Fibroblast of peridontal ligament (primary cell): ENCODE measurements around the gene CNPY1.

ENCODE experiments used
- DNase-seq: peaks from one replicate; pipeline ENCODE4 v3.0.0-alpha.2; 2010; ENCODE audit errors: extremely low read depth

CNPY1 gene

GRCh38 chr7:155489862-155490696 lies 56.3 kb downstream of the CNPY1 start:
- no peak for DNase-seq

- no peak for DNase-seq
Measured at GRCh38 chr7:155489158-155489840, 57.1 kb downstream of the CNPY1 start.

- DNase-seq, result no peak
Measured at GRCh38 chr7:155488483-155489127, 57.8 kb downstream of the CNPY1 start.

- DNase-seq, result no peak
Measured at GRCh38 chr7:155487509-155488482, 58.6 kb downstream of the CNPY1 start.

GRCh38 chr7:155486783-155487508 lies 59.4 kb downstream of the CNPY1 start:
- DNase-seq, result no peak

- DNase-seq, result no peak
Measured at GRCh38 chr7:155484483-155485399, 61.6 kb downstream of the CNPY1 start.

- DNase-seq, result no peak
Measured at GRCh38 chr7:155483868-155484325, 62.5 kb downstream of the CNPY1 start.

GRCh38 chr7:155483245-155483644 lies 63.1 kb downstream of the CNPY1 start:
- DNase-seq, result no peak

GRCh38 chr7:155482511-155483183 lies 63.7 kb downstream of the CNPY1 start:
- DNase-seq, result no peak

- DNase-seq, result no peak
Measured at GRCh38 chr7:155481764-155482163, 64.6 kb downstream of the CNPY1 start.

GRCh38 chr7:155477476-155477875 lies 68.9 kb downstream of the CNPY1 start:
- no peak for DNase-seq

GRCh38 chr7:155471718-155472117 lies 74.6 kb downstream of the CNPY1 start:
- DNase-seq, result no peak

- no peak for DNase-seq
Measured at GRCh38 chr7:155470686-155471638, 75.4 kb downstream of the CNPY1 start.

- no peak for DNase-seq
Measured at GRCh38 chr7:155470186-155470487, 76.2 kb downstream of the CNPY1 start.

GRCh38 chr7:155469311-155470185 lies 76.8 kb downstream of the CNPY1 start:
- no peak for DNase-seq

GRCh38 chr7:155468785-155469148 lies 77.6 kb downstream of the CNPY1 start:
- DNase-seq, result peak; percentile 5
